ENCODE measurements around the gene CDH13.

The CDH13 gene

DNA sequence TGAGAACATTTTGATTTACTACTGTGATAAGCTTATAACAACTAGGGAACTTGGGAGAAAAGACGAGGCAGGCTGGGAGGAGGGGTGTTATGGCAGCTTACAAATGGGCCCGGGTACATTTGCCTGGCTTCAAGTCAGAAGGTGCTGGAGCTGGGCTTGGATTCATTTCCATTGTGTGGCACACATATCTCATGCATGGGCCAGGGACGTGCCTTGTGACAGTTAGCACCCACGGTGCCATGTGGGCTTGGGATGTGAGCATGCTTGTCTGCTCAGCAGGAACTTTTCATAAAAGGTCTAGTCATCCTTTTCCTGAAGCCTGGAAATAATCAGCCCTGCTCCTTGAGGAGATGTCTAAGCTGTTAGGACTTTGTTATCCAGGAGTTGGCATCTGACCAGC, 572.2 kb downstream of the CDH13 start:
- ATAC-seq (ENCODE audit: low read depth) = no peak
- Histone ChIP-seq H3K4me3 (ENCODE audit: severe bottlenecking) (no peak overlapping the region), H3K36me3 (ENCODE audit: low read depth) (no peaks in the 10 kb centered on the region), H3K27ac (ENCODE audit: poor library complexity, severe bottlenecking) (no peak overlapping the region), H3K4me1 (ENCODE audit: insufficient read depth, poor library complexity, severe bottlenecking) (peaks cover 4% of the 10 kb centered on the region), H3K27me3 (ENCODE audit: insufficient read depth, poor library complexity, severe bottlenecking) (no peaks in the 10 kb centered on the region), H3K9me3 (ENCODE audit: severe bottlenecking) (no peaks in the 10 kb centered on the region)
- DNase-seq (ENCODE audit: low spot score) = no peak
- TF ChIP-seq, protein P1, sequence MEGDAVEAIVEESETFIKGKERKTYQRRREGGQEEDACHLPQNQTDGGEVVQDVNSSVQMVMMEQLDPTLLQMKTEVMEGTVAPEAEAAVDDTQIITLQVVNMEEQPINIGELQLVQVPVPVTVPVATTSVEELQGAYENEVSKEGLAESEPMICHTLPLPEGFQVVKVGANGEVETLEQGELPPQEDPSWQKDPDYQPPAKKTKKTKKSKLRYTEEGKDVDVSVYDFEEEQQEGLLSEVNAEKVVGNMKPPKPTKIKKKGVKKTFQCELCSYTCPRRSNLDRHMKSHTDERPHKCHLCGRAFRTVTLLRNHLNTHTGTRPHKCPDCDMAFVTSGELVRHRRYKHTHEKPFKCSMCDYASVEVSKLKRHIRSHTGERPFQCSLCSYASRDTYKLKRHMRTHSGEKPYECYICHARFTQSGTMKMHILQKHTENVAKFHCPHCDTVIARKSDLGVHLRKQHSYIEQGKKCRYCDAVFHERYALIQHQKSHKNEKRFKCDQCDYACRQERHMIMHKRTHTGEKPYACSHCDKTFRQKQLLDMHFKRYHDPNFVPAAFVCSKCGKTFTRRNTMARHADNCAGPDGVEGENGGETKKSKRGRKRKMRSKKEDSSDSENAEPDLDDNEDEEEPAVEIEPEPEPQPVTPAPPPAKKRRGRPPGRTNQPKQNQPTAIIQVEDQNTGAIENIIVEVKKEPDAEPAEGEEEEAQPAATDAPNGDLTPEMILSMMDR (IDR thresholded peaks at IDR 0.05; ENCODE audit: poor library complexity, severe bottlenecking) = no peak

DNA sequence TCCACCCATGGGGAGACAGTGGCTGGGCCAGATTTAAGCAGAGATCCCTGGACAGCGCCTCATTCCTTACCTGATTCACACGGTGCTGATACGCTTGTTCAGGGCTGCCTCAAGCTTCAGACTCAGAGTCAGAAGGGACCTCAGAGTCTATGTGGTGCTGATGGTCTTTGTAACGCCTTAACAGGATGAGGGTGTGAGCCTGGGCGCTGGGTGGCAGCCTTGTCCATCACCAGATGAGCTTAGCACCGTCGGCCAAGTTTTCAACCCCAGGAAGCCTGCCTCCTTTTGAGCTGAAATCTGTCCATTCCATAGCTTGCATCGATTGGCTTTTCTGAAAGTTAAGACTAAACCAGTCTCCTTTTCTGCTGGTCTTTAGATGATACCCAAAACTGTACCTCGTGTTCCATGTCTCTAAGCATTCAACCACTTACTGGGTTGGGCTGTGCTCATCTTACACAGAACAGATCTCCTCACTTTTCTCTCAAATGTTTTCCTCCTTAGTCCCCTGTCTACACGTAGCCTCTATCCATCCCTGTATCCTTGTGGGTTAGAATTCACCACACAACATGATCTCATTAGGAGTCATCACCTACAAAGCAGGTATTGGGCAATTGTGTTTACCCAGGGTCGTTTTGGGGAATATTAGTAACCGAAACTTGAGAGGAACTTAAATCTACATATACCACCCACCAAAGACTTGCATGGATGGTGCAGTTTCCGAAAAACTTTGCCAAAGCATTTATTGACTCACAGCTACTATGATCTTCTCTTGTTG, 573.4 kb downstream of the CDH13 start:
- H3K36me3 ChIP-seq (ENCODE audit: low read depth) = no peaks in the 10 kb centered on the region
- ATAC-seq (ENCODE audit: low read depth) (peak; percentile 93), DNase-seq (ENCODE audit: low spot score) (no peak)
- peaks cover 4% of the 10 kb centered on the region for H3K4me1 ChIP-seq (ENCODE audit: insufficient read depth, poor library complexity, severe bottlenecking)
- H3K4me3 ChIP-seq (ENCODE audit: severe bottlenecking) = no peak overlapping the region
- H3K9me3 ChIP-seq (ENCODE audit: severe bottlenecking) = no peaks in the 10 kb centered on the region
- H3K27me3 ChIP-seq (ENCODE audit: insufficient read depth, poor library complexity, severe bottlenecking) = no peaks in the 10 kb centered on the region
- no peak overlapping the region for H3K27ac ChIP-seq (ENCODE audit: poor library complexity, severe bottlenecking)
- TF ChIP-seq, protein P1 (IDR thresholded peaks at IDR 0.05; ENCODE audit: poor library complexity, severe bottlenecking) = no peak

DNA sequence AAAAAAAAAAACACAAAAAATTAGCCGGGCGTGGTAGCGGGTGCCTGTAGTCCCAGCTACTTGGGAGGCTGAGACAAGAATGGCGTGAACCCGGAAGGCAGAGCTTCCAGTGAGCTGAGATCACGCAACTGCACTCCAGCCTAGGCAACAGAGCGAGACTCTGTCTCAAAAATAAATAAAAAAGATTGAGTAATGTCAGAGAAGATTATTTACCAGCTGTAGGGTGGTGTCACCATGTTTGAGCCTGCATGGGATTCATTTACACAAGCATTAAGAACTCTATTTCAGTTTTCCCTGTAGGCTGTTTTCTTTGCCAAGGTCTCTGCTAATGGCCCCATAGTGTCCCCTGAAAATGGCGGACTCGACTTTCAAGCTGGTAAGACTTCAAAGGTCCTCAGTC, 575.0 kb downstream of the CDH13 start:
- TF ChIP-seq, protein P1 (IDR thresholded peaks at IDR 0.05; ENCODE audit: poor library complexity, severe bottlenecking) = no peak
- Histone ChIP-seq H3K4me3 (ENCODE audit: severe bottlenecking) (no peak overlapping the region), H3K4me1 (ENCODE audit: insufficient read depth, poor library complexity, severe bottlenecking) (peaks cover 4% of the 10 kb centered on the region), H3K36me3 (ENCODE audit: low read depth) (no peaks in the 10 kb centered on the region), H3K9me3 (ENCODE audit: severe bottlenecking) (no peaks in the 10 kb centered on the region), H3K27ac (ENCODE audit: poor library complexity, severe bottlenecking) (no peak overlapping the region), H3K27me3 (ENCODE audit: insufficient read depth, poor library complexity, severe bottlenecking) (no peaks in the 10 kb centered on the region)
- DNase-seq (ENCODE audit: low spot score) (no peak), ATAC-seq (ENCODE audit: low read depth) (no peak)

DNA sequence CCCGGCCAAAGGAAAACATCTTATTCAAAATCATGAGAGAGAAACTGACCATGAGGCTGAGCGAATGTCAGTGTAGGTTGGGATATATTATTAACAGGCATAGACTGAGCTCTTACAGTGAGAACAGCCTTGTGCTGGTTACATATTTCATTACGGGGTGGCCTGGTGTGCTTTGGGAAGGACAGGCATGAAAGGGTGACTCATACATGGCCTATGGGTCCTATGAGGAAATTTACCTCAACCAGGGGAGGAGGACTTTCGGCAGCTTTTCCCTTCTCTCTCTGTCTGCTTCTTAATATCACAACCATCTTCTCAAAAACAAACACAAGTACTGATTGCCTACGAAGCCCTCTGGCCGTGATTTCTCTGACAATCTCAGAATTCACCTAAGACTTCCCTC, 579.1 kb downstream of the CDH13 start:
- Histone ChIP-seq H3K9me3 (ENCODE audit: severe bottlenecking) (no peaks in the 10 kb centered on the region), H3K4me1 (ENCODE audit: insufficient read depth, poor library complexity, severe bottlenecking) (no peaks in the 10 kb centered on the region), H3K36me3 (ENCODE audit: low read depth) (no peaks in the 10 kb centered on the region), H3K4me3 (ENCODE audit: severe bottlenecking) (no peak overlapping the region), H3K27me3 (ENCODE audit: insufficient read depth, poor library complexity, severe bottlenecking) (no peaks in the 10 kb centered on the region), H3K27ac (ENCODE audit: poor library complexity, severe bottlenecking) (no peak overlapping the region)
- ATAC-seq (ENCODE audit: low read depth) = no peak
- TF ChIP-seq, protein P1 (IDR thresholded peaks at IDR 0.05; ENCODE audit: poor library complexity, severe bottlenecking) = no peak
- no peak for DNase-seq (ENCODE audit: low spot score)

DNA sequence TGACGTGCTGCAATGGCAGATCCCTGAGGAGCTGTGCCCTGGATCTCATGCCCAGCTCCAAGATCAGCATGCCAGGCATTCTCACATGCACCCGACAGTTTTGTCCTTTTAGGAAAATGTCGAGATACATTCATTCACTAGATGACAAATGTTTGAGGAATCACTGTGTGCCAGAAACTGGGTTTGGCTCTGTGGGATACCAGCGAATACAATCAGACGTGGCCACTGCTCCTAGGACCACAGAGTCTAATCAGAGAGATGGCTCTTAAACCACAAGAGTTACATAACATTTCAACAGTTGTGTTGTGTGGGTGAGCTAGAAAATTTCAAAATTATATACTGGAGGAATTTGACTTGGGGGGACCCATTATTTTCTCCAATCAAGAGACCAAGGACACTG, 579.7 kb downstream of the CDH13 start:
- Histone ChIP-seq H3K36me3 (ENCODE audit: low read depth) (no peaks in the 10 kb centered on the region), H3K27me3 (ENCODE audit: insufficient read depth, poor library complexity, severe bottlenecking) (no peaks in the 10 kb centered on the region), H3K4me1 (ENCODE audit: insufficient read depth, poor library complexity, severe bottlenecking) (no peaks in the 10 kb centered on the region), H3K9me3 (ENCODE audit: severe bottlenecking) (no peaks in the 10 kb centered on the region), H3K4me3 (ENCODE audit: severe bottlenecking) (no peak overlapping the region), H3K27ac (ENCODE audit: poor library complexity, severe bottlenecking) (no peak overlapping the region)
- TF ChIP-seq, protein P1 (IDR thresholded peaks at IDR 0.05; ENCODE audit: poor library complexity, severe bottlenecking) = no peak
- no peak for ATAC-seq (ENCODE audit: low read depth)
- no peak for DNase-seq (ENCODE audit: low spot score)

Data from RWPE2 (cell line).